Peyer's patch (tissue), 4 donors: ENCODE results near the gene SLAMF1.

Source experiments
- POLR2A ChIP-seq, 2 donors: fragments of 450-650 bp; IDR thresholded peaks; one replicate each; pipeline ENCODE4 v1.5.1; 2017; ENCODE audit warnings: antibody characterized with exemption in 2 of 2, mild to moderate bottlenecking in 2 of 2, moderate library complexity in 2 of 2
- TF ChIP-seq, protein P1 (sequence below), 6 experiments: fragments of 450-650 bp in 4 of 6; fragments of 200-600 bp in 2 of 6; sonication (generic) in 1 of 6; IDR thresholded peaks; one replicate each; pipeline ENCODE4 v1.5.1; 2017 to 2019; ENCODE audit warnings: antibody characterized with exemption in 6 of 6, mild to moderate bottlenecking in 3 of 6, moderate library complexity in 1 of 6

DNA sequence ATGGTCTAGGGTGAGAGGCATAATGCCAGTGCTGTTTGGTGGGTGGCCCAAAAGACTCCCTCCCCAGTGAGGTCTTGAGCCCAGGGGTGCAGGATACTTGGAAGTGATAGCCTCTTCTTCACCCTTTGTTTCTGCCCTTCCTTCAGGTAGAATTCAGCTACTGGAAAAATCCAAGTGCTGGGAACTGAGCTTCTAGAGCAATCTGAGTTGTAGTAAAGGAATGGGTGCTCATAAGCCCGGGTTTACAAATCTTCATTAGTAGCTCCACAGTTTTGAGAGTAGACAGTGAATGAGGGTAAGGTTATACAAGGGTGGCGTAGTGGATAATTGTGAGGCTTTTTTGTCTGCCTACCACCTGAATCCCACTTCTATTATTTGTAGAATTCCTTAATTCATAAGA, 38.3 kb downstream of the SLAMF1 start:
- TF ChIP-seq, protein P1, sequence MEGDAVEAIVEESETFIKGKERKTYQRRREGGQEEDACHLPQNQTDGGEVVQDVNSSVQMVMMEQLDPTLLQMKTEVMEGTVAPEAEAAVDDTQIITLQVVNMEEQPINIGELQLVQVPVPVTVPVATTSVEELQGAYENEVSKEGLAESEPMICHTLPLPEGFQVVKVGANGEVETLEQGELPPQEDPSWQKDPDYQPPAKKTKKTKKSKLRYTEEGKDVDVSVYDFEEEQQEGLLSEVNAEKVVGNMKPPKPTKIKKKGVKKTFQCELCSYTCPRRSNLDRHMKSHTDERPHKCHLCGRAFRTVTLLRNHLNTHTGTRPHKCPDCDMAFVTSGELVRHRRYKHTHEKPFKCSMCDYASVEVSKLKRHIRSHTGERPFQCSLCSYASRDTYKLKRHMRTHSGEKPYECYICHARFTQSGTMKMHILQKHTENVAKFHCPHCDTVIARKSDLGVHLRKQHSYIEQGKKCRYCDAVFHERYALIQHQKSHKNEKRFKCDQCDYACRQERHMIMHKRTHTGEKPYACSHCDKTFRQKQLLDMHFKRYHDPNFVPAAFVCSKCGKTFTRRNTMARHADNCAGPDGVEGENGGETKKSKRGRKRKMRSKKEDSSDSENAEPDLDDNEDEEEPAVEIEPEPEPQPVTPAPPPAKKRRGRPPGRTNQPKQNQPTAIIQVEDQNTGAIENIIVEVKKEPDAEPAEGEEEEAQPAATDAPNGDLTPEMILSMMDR (IDR thresholded peaks at IDR 0.05): no peak
- TF ChIP-seq POLR2A (IDR thresholded peaks at IDR 0.05): no peak
